AG09319 (cell line): Measurements from ENCODE around the gene TMIGD2.
"Not testable (repeated sequence)": the region's sequence is repeated elsewhere in the genome, so short reads cannot be mapped to it uniquely, and the experiment has no call there.

Experiments
- DNase-seq: peaks from one replicate; pipeline ENCODE4 v3.0.0-alpha.2; 2010; ENCODE audit warnings: low read depth; ENCODE audit errors: extremely low read depth
- TF ChIP-seq, protein P1 (sequence below): IDR thresholded peaks from 2 replicates; pipeline ENCODE4 v1.5.1; 2011; ENCODE audit warnings: low read depth, mild to moderate bottlenecking, inconsistent platforms, low read length, moderate library complexity

TMIGD2 gene

DNA sequence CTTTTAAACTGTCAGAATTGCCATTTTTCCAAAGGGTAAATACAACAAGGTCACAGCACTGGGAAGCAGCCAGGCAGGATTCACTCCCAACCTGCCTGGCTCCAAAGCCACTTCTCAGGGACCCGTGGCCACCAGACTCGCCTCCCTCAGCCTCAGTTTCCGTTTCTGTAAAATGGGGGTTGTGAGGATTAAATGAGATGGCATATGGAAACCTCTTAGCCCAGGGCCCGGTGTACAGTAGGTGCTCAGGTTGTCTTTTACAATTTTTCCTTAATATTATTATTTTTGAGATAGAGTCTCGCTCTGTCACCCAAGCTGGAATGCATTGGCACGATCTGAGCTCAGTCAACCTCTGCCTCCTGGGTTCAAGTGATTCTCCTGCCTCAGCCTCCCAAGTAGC, 45.2 kb downstream of the TMIGD2 start:
- DNase-seq = no peak
- TF ChIP-seq, protein P1, sequence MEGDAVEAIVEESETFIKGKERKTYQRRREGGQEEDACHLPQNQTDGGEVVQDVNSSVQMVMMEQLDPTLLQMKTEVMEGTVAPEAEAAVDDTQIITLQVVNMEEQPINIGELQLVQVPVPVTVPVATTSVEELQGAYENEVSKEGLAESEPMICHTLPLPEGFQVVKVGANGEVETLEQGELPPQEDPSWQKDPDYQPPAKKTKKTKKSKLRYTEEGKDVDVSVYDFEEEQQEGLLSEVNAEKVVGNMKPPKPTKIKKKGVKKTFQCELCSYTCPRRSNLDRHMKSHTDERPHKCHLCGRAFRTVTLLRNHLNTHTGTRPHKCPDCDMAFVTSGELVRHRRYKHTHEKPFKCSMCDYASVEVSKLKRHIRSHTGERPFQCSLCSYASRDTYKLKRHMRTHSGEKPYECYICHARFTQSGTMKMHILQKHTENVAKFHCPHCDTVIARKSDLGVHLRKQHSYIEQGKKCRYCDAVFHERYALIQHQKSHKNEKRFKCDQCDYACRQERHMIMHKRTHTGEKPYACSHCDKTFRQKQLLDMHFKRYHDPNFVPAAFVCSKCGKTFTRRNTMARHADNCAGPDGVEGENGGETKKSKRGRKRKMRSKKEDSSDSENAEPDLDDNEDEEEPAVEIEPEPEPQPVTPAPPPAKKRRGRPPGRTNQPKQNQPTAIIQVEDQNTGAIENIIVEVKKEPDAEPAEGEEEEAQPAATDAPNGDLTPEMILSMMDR = no peak

DNA sequence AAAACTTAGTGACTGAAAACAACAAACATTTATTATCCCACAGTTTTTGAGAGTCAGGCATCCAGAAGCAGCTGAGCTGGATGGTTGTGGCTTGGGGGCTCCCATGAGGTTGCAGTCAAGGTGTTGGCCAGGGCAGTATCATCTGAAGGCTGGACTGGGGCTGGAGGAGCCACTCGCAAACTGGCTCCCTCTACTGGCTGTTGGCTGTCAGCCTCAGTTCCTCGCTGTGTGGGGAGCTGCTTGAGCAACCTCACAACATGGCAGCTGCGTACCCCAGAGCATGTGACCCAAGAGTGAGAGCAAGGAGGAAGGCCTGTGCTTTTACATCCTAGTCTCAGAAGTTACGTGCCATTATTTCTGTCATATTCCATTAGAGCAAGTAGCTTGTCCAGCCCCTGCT, 45.6 kb downstream of the TMIGD2 start:
- DNase-seq = no peak
- TF ChIP-seq, protein P1 = no peak

DNA sequence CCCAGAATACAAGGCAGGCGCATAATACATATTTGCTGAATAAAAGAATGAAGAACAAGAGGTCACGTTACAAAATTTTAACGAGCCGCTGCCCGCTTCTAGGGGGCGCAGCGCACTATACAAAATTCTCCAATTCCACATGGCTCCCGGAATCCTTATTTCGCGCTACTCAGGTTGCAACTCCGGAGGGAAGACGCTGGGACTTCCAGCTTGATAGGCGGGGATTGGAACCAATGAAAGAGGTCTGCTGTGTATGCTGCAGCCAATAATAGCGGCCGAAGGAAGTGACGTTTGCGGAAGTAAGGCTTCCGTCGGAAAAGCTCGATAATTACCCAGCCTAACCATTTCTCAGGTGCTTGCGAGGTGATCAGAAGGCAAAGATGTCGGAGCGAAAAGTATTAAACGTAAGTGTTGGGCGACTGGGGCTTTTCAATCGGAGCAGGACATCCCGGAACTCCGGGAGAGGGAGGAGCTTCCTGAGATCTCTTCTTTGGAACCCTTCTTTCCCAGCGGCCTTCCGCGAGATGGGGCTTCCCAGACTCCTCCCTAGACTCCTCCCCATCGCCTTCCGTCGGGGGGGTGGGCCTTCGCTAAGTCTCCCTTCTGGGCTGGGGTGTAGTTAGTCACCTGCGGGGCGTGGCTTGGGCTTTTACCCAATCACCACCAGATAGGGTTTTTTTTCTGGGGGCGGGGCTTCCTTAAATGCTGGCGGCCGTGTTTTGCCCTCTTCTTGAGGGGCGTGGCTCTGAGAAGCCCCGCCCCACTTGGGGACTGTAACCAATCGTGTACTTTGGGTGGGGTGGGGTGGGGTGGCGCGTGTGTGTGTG, 55.2 kb downstream of the TMIGD2 start, which contains the start of gene YJU2:
YJU2 (plus strand) TSS at position 314 of the 827 bp plus-strand sequence; CDS start at position 381, 67 bp downstream.
- DNase-seq = peak; percentile 99
- TF ChIP-seq, protein P1 = peak; percentile 57

DNA sequence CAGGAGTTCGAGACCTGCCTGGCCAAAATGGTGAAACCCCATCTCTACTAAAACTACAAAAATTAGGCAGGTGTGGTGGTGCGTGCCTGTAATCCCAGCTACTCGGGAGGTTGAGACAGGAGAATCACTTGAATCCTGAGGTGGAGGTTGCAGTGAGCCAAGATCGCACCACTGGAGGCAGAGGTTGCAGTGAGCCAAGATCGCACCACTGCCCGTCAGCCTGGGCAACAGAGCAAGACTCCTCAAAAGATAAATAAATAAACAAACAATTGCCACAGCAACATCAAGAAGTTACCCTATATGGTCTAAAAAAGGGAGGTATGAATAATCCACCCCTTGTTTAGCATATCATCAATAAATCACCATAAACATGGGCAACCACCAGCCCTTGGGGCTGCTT, 56.3 kb downstream of the TMIGD2 start:
- not testable (repeated sequence) for DNase-seq
